GM12878 (cell line): Measurements from ENCODE around the gene TEX28.

ENCODE experiments used
- EGR1 ChIP-seq, 2 experiments: IDR thresholded peaks; 1 replicate in 1 of 2; 2 replicates in 1 of 2; pipeline ENCODE4 v1.6.1; 2011 to 2012; ENCODE audit warnings: low read depth in 2 of 2, low read length in 2 of 2, borderline replicate concordance in 1 of 2, mild to moderate bottlenecking in 1 of 2, moderate library complexity in 1 of 2
- ESRRA ChIP-seq: IDR thresholded peaks from 2 replicates; pipeline ENCODE4 v1.6.1; 2012; ENCODE audit warnings: mild to moderate bottlenecking, low read length, improper control_type of control experiment
- EZH2 ChIP-seq: IDR thresholded peaks from 2 replicates; pipeline ENCODE4 v1.6.1; 2012; ENCODE audit warnings: low read depth, mild to moderate bottlenecking, control low read depth, inconsistent platforms, low read length, borderline replicate concordance; ENCODE audit not compliant: control insufficient read depth
- NFYA ChIP-seq: IDR thresholded peaks from 2 replicates; pipeline ENCODE4 v1.6.1; 2011; ENCODE audit warnings: low read depth, mild to moderate bottlenecking, low read length, improper control_type of control experiment, borderline replicate concordance
- NR2C2 ChIP-seq: IDR thresholded peaks from 2 replicates; pipeline ENCODE4 v1.6.1; 2011; ENCODE audit warnings: borderline replicate concordance, low read depth; ENCODE audit not compliant: control insufficient read depth, insufficient read length
- POLR2AphosphoS5 ChIP-seq: IDR thresholded peaks from 2 replicates; pipeline ENCODE4 v1.6.1; 2011; ENCODE audit warnings: mild to moderate bottlenecking, low read length, inconsistent platforms
- TF ChIP-seq, protein P1 (sequence below): IDR thresholded peaks from 2 replicates; pipeline ENCODE4 v1.6.1; 2012; ENCODE audit warnings: low read depth, low read length, improper control_type of control experiment
- TF ChIP-seq, protein P2 (sequence below): IDR thresholded peaks from 2 replicates; pipeline ENCODE4 v1.6.1; 2012; ENCODE audit warnings: mild to moderate bottlenecking, low read depth, low read length
- TF ChIP-seq, protein P3 (sequence below), 3 experiments: IDR thresholded peaks in 2 of 3; conservative IDR thresholded peaks in 1 of 3; 2 replicates each; pipeline ENCODE4 v1.5.1; 2011; ENCODE audit warnings: low read depth in 3 of 3, low read length in 3 of 3, mild to moderate bottlenecking in 3 of 3, control low read depth in 2 of 3, moderate library complexity in 2 of 3, inconsistent platforms in 1 of 3, mixed read lengths in 1 of 3; ENCODE audit not compliant: control insufficient read depth in 2 of 3, insufficient read depth in 1 of 3; ENCODE audit errors: extremely low read depth in 1 of 3
- TF ChIP-seq, protein P4 (sequence below): fragments of 150-350 bp; IDR thresholded peaks from 2 replicates; pipeline ENCODE4 v1.6.1; 2014; ENCODE audit warnings: mild to moderate bottlenecking, low read depth, low read length
- TF ChIP-seq, protein P5 (sequence below): fragments of 450-650 bp; IDR thresholded peaks from 2 replicates; pipeline ENCODE4 v1.6.1; 2017; ENCODE audit warnings: mild to moderate bottlenecking, moderate library complexity

DNA sequence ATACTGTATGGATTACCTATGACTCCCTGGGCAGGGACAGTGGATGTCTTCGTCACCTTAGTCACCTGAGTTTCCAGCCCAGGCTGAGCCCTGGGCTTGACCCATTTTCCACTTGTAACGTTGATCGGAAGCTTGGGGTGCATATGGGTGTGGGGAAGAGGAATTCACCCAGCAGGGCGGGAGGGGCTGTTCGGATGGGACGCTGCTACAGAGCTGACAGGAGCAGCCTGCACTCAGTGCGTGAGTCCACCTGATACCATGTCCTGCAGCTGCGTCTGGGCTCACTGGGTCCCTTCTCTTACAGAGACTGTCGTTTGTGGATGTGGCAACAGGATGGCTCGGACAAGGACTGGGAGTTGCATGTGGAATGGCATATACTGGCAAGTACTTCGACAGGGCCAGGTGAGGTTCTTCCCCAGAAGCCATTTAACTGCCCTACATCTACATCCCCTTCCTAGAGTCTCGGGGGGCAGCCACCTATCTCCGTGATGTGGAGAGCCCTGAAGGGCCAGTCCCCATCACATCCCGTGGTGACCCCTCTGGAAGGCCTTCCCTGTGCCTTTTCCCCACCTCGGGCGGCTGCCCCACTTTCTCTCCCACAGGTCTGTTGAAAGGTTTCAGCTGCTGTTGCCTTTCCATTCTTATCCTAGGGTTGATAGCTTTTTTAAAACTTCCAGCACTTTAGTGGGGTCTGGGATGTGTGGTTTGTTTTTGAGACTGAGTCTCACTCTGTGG lies 14.3 kb upstream of the TEX28 start:
- TF ChIP-seq EZH2 (no peak), EGR1 (IDR thresholded peaks at IDR 0.05; ENCODE audit: borderline replicate concordance in 1 of 2, low read depth in 2 of 2, low read length in 2 of 2) (no peak), NR2C2 (no peak), POLR2AphosphoS5 (no peak), NFYA (no peak), ESRRA (no peak)
- TF ChIP-seq, protein P1, sequence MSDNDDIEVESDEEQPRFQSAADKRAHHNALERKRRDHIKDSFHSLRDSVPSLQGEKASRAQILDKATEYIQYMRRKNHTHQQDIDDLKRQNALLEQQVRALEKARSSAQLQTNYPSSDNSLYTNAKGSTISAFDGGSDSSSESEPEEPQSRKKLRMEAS: no peak
- TF ChIP-seq, protein P2, sequence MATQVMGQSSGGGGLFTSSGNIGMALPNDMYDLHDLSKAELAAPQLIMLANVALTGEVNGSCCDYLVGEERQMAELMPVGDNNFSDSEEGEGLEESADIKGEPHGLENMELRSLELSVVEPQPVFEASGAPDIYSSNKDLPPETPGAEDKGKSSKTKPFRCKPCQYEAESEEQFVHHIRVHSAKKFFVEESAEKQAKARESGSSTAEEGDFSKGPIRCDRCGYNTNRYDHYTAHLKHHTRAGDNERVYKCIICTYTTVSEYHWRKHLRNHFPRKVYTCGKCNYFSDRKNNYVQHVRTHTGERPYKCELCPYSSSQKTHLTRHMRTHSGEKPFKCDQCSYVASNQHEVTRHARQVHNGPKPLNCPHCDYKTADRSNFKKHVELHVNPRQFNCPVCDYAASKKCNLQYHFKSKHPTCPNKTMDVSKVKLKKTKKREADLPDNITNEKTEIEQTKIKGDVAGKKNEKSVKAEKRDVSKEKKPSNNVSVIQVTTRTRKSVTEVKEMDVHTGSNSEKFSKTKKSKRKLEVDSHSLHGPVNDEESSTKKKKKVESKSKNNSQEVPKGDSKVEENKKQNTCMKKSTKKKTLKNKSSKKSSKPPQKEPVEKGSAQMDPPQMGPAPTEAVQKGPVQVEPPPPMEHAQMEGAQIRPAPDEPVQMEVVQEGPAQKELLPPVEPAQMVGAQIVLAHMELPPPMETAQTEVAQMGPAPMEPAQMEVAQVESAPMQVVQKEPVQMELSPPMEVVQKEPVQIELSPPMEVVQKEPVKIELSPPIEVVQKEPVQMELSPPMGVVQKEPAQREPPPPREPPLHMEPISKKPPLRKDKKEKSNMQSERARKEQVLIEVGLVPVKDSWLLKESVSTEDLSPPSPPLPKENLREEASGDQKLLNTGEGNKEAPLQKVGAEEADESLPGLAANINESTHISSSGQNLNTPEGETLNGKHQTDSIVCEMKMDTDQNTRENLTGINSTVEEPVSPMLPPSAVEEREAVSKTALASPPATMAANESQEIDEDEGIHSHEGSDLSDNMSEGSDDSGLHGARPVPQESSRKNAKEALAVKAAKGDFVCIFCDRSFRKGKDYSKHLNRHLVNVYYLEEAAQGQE: no peak
- TF ChIP-seq, protein P3, sequence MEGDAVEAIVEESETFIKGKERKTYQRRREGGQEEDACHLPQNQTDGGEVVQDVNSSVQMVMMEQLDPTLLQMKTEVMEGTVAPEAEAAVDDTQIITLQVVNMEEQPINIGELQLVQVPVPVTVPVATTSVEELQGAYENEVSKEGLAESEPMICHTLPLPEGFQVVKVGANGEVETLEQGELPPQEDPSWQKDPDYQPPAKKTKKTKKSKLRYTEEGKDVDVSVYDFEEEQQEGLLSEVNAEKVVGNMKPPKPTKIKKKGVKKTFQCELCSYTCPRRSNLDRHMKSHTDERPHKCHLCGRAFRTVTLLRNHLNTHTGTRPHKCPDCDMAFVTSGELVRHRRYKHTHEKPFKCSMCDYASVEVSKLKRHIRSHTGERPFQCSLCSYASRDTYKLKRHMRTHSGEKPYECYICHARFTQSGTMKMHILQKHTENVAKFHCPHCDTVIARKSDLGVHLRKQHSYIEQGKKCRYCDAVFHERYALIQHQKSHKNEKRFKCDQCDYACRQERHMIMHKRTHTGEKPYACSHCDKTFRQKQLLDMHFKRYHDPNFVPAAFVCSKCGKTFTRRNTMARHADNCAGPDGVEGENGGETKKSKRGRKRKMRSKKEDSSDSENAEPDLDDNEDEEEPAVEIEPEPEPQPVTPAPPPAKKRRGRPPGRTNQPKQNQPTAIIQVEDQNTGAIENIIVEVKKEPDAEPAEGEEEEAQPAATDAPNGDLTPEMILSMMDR (IDR thresholded peaks at IDR 0.05 in 2 of 3, conservative IDR thresholded peaks at IDR 0.05 in 1 of 3; ENCODE audit: control insufficient read depth in 2 of 3, extremely low read depth in 1 of 3, insufficient read depth in 1 of 3, low read depth in 3 of 3, low read length in 3 of 3): no peak
- TF ChIP-seq, protein P4, sequence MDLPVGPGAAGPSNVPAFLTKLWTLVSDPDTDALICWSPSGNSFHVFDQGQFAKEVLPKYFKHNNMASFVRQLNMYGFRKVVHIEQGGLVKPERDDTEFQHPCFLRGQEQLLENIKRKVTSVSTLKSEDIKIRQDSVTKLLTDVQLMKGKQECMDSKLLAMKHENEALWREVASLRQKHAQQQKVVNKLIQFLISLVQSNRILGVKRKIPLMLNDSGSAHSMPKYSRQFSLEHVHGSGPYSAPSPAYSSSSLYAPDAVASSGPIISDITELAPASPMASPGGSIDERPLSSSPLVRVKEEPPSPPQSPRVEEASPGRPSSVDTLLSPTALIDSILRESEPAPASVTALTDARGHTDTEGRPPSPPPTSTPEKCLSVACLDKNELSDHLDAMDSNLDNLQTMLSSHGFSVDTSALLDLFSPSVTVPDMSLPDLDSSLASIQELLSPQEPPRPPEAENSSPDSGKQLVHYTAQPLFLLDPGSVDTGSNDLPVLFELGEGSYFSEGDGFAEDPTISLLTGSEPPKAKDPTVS: no peak
- TF ChIP-seq, protein P5, sequence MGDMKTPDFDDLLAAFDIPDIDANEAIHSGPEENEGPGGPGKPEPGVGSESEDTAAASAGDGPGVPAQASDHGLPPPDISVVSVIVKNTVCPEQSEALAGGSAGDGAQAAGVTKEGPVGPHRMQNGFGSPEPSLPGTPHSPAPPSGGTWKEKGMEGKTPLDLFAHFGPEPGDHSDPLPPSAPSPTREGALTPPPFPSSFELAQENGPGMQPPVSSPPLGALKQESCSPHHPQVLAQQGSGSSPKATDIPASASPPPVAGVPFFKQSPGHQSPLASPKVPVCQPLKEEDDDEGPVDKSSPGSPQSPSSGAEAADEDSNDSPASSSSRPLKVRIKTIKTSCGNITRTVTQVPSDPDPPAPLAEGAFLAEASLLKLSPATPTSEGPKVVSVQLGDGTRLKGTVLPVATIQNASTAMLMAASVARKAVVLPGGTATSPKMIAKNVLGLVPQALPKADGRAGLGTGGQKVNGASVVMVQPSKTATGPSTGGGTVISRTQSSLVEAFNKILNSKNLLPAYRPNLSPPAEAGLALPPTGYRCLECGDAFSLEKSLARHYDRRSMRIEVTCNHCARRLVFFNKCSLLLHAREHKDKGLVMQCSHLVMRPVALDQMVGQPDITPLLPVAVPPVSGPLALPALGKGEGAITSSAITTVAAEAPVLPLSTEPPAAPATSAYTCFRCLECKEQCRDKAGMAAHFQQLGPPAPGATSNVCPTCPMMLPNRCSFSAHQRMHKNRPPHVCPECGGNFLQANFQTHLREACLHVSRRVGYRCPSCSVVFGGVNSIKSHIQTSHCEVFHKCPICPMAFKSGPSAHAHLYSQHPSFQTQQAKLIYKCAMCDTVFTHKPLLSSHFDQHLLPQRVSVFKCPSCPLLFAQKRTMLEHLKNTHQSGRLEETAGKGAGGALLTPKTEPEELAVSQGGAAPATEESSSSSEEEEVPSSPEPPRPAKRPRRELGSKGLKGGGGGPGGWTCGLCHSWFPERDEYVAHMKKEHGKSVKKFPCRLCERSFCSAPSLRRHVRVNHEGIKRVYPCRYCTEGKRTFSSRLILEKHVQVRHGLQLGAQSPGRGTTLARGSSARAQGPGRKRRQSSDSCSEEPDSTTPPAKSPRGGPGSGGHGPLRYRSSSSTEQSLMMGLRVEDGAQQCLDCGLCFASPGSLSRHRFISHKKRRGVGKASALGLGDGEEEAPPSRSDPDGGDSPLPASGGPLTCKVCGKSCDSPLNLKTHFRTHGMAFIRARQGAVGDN: no peak
